ENCODE measurements around the gene CCDC169.

DNA sequence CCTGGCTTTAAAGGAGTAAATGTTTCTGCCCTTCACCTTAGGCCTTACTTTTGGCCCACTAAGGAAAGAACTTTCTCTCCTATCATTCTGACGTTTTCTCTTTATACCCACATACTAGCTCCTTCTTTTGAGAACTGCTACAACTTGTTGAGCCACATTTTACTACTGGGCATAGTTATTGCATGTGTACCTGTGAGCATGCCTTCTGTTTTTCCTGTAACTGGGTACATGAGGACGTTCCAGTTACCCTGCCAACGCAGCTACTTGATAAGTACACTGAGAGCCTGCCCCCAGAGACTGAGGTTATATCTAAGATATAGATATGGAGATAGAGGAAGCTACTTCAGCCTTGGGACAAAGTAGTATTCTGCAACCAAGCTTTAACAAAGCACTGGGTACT lies 3.5 kb downstream of the CCDC169 start:
- no peak for TF ChIP-seq CTCF (IDR thresholded peaks at IDR 0.05)
- TF ChIP-seq, protein P1, sequence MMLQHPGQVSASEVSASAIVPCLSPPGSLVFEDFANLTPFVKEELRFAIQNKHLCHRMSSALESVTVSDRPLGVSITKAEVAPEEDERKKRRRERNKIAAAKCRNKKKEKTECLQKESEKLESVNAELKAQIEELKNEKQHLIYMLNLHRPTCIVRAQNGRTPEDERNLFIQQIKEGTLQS (CRISPR knock-in tag; conservative IDR thresholded peaks at IDR 0.05), result no peak
- TF ChIP-seq IRF2 (CRISPR knock-in tag; IDR thresholded peaks at IDR 0.05; ENCODE audit: borderline replicate concordance, low read depth), result no peak
- TF ChIP-seq MAX (CRISPR knock-in tag; IDR thresholded peaks at IDR 0.05), result no peak
- no peak for TF ChIP-seq MYBL2 (CRISPR knock-in tag; IDR thresholded peaks at IDR 0.05)
- no peak for TF ChIP-seq TEAD1 (CRISPR knock-in tag; IDR thresholded peaks at IDR 0.05)
- TF ChIP-seq GTF2I (CRISPR knock-in tag; conservative IDR thresholded peaks at IDR 0.05), result no peak
- no peak for TF ChIP-seq SOX15 (CRISPR knock-in tag; IDR thresholded peaks at IDR 0.05)
- TF ChIP-seq, protein P2, sequence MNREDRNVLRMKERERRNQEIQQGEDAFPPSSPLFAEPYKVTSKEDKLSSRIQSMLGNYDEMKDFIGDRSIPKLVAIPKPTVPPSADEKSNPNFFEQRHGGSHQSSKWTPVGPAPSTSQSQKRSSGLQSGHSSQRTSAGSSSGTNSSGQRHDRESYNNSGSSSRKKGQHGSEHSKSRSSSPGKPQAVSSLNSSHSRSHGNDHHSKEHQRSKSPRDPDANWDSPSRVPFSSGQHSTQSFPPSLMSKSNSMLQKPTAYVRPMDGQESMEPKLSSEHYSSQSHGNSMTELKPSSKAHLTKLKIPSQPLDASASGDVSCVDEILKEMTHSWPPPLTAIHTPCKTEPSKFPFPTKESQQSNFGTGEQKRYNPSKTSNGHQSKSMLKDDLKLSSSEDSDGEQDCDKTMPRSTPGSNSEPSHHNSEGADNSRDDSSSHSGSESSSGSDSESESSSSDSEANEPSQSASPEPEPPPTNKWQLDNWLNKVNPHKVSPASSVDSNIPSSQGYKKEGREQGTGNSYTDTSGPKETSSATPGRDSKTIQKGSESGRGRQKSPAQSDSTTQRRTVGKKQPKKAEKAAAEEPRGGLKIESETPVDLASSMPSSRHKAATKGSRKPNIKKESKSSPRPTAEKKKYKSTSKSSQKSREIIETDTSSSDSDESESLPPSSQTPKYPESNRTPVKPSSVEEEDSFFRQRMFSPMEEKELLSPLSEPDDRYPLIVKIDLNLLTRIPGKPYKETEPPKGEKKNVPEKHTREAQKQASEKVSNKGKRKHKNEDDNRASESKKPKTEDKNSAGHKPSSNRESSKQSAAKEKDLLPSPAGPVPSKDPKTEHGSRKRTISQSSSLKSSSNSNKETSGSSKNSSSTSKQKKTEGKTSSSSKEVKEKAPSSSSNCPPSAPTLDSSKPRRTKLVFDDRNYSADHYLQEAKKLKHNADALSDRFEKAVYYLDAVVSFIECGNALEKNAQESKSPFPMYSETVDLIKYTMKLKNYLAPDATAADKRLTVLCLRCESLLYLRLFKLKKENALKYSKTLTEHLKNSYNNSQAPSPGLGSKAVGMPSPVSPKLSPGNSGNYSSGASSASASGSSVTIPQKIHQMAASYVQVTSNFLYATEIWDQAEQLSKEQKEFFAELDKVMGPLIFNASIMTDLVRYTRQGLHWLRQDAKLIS (CRISPR knock-in tag; IDR thresholded peaks at IDR 0.05; ENCODE audit: borderline replicate concordance), result no peak
- no peak for TF ChIP-seq CREM (CRISPR knock-in tag; IDR thresholded peaks at IDR 0.05)
- TF ChIP-seq NR2C2 (CRISPR knock-in tag; IDR thresholded peaks at IDR 0.05), result no peak
- TF ChIP-seq, protein P3, sequence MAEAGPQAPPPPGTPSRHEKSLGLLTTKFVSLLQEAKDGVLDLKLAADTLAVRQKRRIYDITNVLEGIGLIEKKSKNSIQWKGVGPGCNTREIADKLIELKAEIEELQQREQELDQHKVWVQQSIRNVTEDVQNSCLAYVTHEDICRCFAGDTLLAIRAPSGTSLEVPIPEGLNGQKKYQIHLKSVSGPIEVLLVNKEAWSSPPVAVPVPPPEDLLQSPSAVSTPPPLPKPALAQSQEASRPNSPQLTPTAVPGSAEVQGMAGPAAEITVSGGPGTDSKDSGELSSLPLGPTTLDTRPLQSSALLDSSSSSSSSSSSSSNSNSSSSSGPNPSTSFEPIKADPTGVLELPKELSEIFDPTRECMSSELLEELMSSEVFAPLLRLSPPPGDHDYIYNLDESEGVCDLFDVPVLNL (CRISPR knock-in tag; IDR thresholded peaks at IDR 0.05; ENCODE audit: borderline replicate concordance, low read depth), result no peak

Data from WTC11 (cell line).